Adrenal gland (tissue), 12 donors: Measurements from ENCODE around the gene IST1. TPM values are rescaled to one million over a fixed set of nuclear protein-coding genes. Genes with fewer than 3 reads are reported as not detected.
A peak's percentile ranks its signal among the peaks of the same experiment; 100 is the strongest.

ENCODE experiments used
- DNase-seq, 7 donors: peaks; one replicate each; pipeline ENCODE4 v3.0.0-alpha.2; 2019 to 2020
- H3K27ac ChIP-seq, 5 donors: fragments of 200-600 bp; sonication (generic) in 4 of 5; 1 replicate in 3 of 5; 2 replicates in 2 of 5; pipeline versions ENCODE4 v1.5.1 to v1.8.0; 2016 to 2020; ENCODE audit warnings: mild to moderate bottlenecking in 1 of 5
- H3K27me3 ChIP-seq: fragments of 200-600 bp; 2 replicates; pipeline ENCODE4 v1.8.0; 2021
- H3K36me3 ChIP-seq, 2 donors: fragments of 200-600 bp; replicated peaks in 1 of 2; 1 replicate in 1 of 2; 2 replicates in 1 of 2; pipeline versions ENCODE4 v1.5.1 to v1.8.0; 2018 to 2022
- H3K4me1 ChIP-seq, 2 donors: fragments of 200-600 bp; replicated peaks in 1 of 2; 1 replicate in 1 of 2; 2 replicates in 1 of 2; pipeline versions ENCODE4 v1.5.1 to v1.8.0; 2018 to 2021
- H3K4me3 ChIP-seq, 4 donors: fragments of 200-600 bp; sonication (generic) in 3 of 4; one replicate each; pipeline ENCODE4 v1.5.1; 2016 to 2018
- H3K9me3 ChIP-seq, 3 donors: fragments of 200-600 bp; sonication (generic) in 1 of 3; replicated peaks in 1 of 3; 1 replicate in 2 of 3; 2 replicates in 1 of 3; pipeline versions ENCODE4 v1.5.1 to v1.8.0; 2016 to 2021
- POLR2A ChIP-seq, 2 donors: fragments of 450-650 bp; IDR thresholded peaks; one replicate each; pipeline ENCODE4 v1.6.1; 2017; ENCODE audit warnings: antibody characterized with exemption in 2 of 2, mild to moderate bottlenecking in 2 of 2, moderate library complexity in 1 of 2
- WGBS, 4 donors: extraction: QIAGEN DNeasy Blood & Tissue Kit in 2 of 4; methylation state at CpG; one replicate each; pipeline versions ENCODE4 v1.1.5 to v1.1.7; 2013 to 2017; 5-methylcytosine and 5-hydroxymethylcytosine counted together
- intact Hi-C, 2 donors: fragments of 100-400 bp; cut with DNase I; formaldehyde crosslinking; loops; one replicate each; pipeline versions ENCODE4 v1.14.1 to v1.15.0; 2022 to 2023
- polyA plus RNA-seq, 3 donors: library from polyadenylated mRNA; stranded (reverse); fragments of 200-250 nt in 2 of 3; fragments of 350-450 nt in 1 of 3; fragmentation: Illumina TruSeq in 1 of 3; extraction: RNeasy Lipid Tissue Mini Kit (QIAGEN cat#74804) in 1 of 3; gene quantifications; one replicate each; pipeline ENCODE4 v1.2.3, GENCODE V29; 2013 to 2014
- total RNA-seq, 9 donors: library from RNA; depleted of rRNA in 4 of 9; stranded (reverse); fragments of >200 nt in 4 of 9; fragments of 120-200 nt in 1 of 9; fragmentation: NEBNext Ultra II Directional in 1 of 9; extraction: Animal tissue kit (Norgen Biotek cat#: 25700) in 1 of 9; gene quantifications; one replicate each; pipeline versions ENCODE4 v1.1.0 to v1.2.4, GENCODE V29; 2013 to 2023
- TF ChIP-seq, protein P1 (sequence below), 6 experiments: fragments of 450-650 bp in 4 of 6; fragments of 200-600 bp in 2 of 6; sonication (generic) in 1 of 6; IDR thresholded peaks; 1 replicate in 5 of 6; 2 replicates in 1 of 6; pipeline versions ENCODE4 v1.5.1 to v1.8.0; 2016 to 2021; ENCODE audit warnings: antibody characterized with exemption in 6 of 6, mild to moderate bottlenecking in 2 of 6, moderate library complexity in 1 of 6
- donor health status: healthy with polysubstance abuse.
- donor health status: Bipolar disorder and iron deficiency.
- donor health status: DM: yes; HTN: yes; CAD: no.
- donor health status: DM: no; HTN: no; CAD: no.
- donor health status: DM: no; HTN: no; CAD: no.
- donor health status: DM: yes; HTN: yes; CAD: no.

The IST1 gene
- total and polyA plus RNA-seq, 12 donors, result 125 to 213 (median 191) TPM

DNA sequence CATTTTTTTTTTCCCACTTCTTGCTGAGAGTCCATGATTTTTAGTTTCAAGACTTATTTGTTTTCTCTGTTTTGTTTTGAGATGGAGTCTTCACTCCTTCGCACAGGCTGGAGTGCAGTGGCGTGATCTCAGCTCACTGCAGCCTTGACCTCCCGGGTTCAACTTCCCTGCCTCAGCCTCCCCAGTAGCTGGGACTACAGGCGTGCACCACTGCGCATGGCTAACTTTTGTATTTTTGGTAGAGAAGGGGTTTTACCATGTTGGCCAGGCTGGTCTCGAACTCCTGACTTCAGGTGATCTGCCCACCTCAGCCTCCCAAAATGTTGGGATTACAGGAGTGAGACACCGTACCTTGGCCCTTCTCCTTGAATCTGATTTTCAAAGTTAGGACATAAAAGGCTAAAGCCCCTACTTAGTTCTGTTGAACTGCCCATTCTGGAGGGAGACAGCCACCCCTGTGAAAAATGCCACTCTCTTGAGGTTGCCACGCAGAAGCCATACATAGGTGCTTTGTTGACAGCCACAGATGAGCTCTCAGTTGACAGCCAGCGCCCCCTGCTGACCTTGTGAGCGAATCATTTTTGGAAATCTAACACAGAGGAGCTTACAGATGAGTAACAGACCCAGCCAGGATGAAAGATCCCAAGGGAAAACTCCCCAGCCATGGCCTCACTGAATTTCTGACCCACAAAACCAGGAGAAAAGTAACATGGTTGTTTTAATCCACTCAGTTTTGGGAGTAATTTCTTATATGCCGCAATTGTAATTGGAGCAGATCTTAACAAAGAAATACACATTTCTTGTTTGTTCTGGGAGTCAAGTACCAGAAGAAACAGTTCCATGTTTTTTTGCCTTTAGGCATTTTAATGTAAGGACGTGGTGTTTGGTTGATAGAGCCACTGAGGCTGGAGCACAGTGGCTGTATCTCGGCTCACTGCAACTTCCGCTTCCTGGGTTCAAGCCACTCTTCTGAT is 66.0 kb downstream of the IST1 start:
- no peak overlapping the region for H3K4me3 ChIP-seq
- no peaks in the 10 kb centered on the region for H3K4me1 ChIP-seq
- H3K27me3 ChIP-seq, result no peaks in the 10 kb centered on the region
- TF ChIP-seq, protein P1, sequence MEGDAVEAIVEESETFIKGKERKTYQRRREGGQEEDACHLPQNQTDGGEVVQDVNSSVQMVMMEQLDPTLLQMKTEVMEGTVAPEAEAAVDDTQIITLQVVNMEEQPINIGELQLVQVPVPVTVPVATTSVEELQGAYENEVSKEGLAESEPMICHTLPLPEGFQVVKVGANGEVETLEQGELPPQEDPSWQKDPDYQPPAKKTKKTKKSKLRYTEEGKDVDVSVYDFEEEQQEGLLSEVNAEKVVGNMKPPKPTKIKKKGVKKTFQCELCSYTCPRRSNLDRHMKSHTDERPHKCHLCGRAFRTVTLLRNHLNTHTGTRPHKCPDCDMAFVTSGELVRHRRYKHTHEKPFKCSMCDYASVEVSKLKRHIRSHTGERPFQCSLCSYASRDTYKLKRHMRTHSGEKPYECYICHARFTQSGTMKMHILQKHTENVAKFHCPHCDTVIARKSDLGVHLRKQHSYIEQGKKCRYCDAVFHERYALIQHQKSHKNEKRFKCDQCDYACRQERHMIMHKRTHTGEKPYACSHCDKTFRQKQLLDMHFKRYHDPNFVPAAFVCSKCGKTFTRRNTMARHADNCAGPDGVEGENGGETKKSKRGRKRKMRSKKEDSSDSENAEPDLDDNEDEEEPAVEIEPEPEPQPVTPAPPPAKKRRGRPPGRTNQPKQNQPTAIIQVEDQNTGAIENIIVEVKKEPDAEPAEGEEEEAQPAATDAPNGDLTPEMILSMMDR (IDR thresholded peaks at IDR 0.05), result peak; percentile 70 to 84 (median 80)
- TF ChIP-seq POLR2A (IDR thresholded peaks at IDR 0.05), result no peak
- H3K9me3 ChIP-seq, result no peaks in the 10 kb centered on the region
- WGBS, 4 donors, result 39 to 46% (median 44%) methylated on average over 14 of the region's 14 CpGs
- H3K27ac ChIP-seq, result no peak overlapping the region
- H3K36me3 ChIP-seq, result no peaks in the 10 kb centered on the region
- peak; percentile 80 to 96 (median 88) for DNase-seq
- intact Hi-C loops, result loop anchor here (5.0 to 10.0 kb wide), 2 partner anchors 77 to 84 kb away; partner anchors contain the start of gene ZNF821 (in 1 of the 2)

- Histone ChIP-seq H3K4me1 (no peaks in the 10 kb centered on the region), H3K36me3 (no peaks in the 10 kb centered on the region), H3K27ac (no peak overlapping the region), H3K9me3 (no peaks in the 10 kb centered on the region), H3K27me3 (no peaks in the 10 kb centered on the region), H3K4me3 (no peak overlapping the region)
- 66 to 80% (median 71%) methylated on average over 9 of the region's 9 CpGs for WGBS, 4 donors
- intact Hi-C loops, result loop anchor here (5.0 to 10.0 kb wide), 2 partner anchors 78 to 86 kb away; partner anchors contain the start of gene ZNF821 (in 1 of the 2)
- no peak for DNase-seq
- TF ChIP-seq, protein P1 (IDR thresholded peaks at IDR 0.05), result no peak
- no peak for TF ChIP-seq POLR2A (IDR thresholded peaks at IDR 0.05)
Observed at GRCh38 chr16:71963125-71963875, 68.0 kb downstream of the IST1 start.

DNA sequence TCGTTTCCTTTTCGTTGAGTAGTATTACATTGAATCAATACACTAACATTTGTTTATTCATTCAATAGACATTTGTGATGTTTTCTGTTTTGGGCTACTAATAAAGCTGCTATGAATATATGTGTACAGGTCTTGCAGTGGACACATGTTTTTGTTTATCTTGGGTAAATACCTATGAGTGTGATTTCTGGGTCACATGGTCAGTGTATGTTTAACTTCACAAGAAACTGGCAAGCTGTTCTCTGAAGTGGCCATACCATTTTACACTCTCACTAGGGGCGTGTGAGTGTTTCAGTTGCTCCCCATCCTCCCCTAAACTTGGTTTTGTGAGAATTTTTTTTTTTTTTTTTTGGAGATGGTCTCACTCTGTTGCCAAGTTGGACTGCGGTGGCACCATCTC is 69.9 kb downstream of the IST1 start:
- intact Hi-C loops, result loop anchor here in 1 of 2 donors (10.0 kb wide), 1 partner anchor 80 kb away; the partner anchor contains the start of gene ZNF821
- no peaks in the 10 kb centered on the region for H3K9me3 ChIP-seq
- no peaks in the 10 kb centered on the region for H3K36me3 ChIP-seq
- H3K27ac ChIP-seq, result no peak overlapping the region
- H3K27me3 ChIP-seq, result no peaks in the 10 kb centered on the region
- TF ChIP-seq, protein P1 (IDR thresholded peaks at IDR 0.05), result no peak
- no peak for TF ChIP-seq POLR2A (IDR thresholded peaks at IDR 0.05)
- WGBS, 4 donors, result 84 to 91% (median 87%) methylated on average over 4 of the region's 4 CpGs
- DNase-seq, result no peak
- no peaks in the 10 kb centered on the region for H3K4me1 ChIP-seq
- H3K4me3 ChIP-seq, result no peak overlapping the region

GRCh38 chr16:71966932-71967331 is 71.6 kb downstream of the IST1 start:
- Histone ChIP-seq H3K9me3 (no peaks in the 10 kb centered on the region), H3K36me3 (no peaks in the 10 kb centered on the region), H3K27ac (no peak overlapping the region), H3K4me3 (no peak overlapping the region), H3K27me3 (no peaks in the 10 kb centered on the region), H3K4me1 (no peaks in the 10 kb centered on the region)
- TF ChIP-seq POLR2A (IDR thresholded peaks at IDR 0.05), result no peak
- TF ChIP-seq, protein P1 (IDR thresholded peaks at IDR 0.05), result no peak
- WGBS, 4 donors, result 47 to 70% (median 58%) methylated on average over 4 of the region's 4 CpGs
- intact Hi-C loops, result loop anchor here in 1 of 2 donors (10.0 kb wide), 1 partner anchor 82 kb away; the partner anchor contains the start of gene ZNF821
- DNase-seq, result no peak
